Mesendoderm (in vitro differentiated cells): ENCODE measurements around the gene VPS4A.

ENCODE experiments used
- DNase-seq: peaks from one replicate; pipeline ENCODE4 v3.0.0; 2013
- H2AK5ac ChIP-seq: 2 replicates; pipeline ENCODE4 v1.6.1; 2013; ENCODE audit warnings: low read length, inconsistent platforms
- H2BK120ac ChIP-seq: 2 replicates; pipeline ENCODE4 v1.6.1; 2013; ENCODE audit warnings: low read depth, mild to moderate bottlenecking, low read length, moderate library complexity, mixed read lengths
- H2BK15ac ChIP-seq: replicated peaks from 2 replicates; pipeline ENCODE4 v1.6.1; 2013; ENCODE audit warnings: low read depth, mild to moderate bottlenecking, moderate library complexity
- H2BK5ac ChIP-seq: 2 replicates; pipeline ENCODE4 v1.6.1; 2013; ENCODE audit warnings: low read length, inconsistent platforms
- H3K18ac ChIP-seq: 2 replicates; pipeline ENCODE4 v1.6.1; 2013; ENCODE audit warnings: mild to moderate bottlenecking, low read length, mixed read lengths
- H3K23ac ChIP-seq: one replicate; pipeline ENCODE4 v1.6.1; 2013; ENCODE audit warnings: low read length
- H3K27ac ChIP-seq: 2 replicates; pipeline ENCODE4 v1.5.1; 2013; ENCODE audit warnings: low read depth, mild to moderate bottlenecking, inconsistent platforms, low read length, moderate library complexity
- H3K27me3 ChIP-seq: 2 replicates; pipeline ENCODE4 v1.6.1; 2013; ENCODE audit warnings: low read length, control low read depth, mild to moderate bottlenecking, inconsistent platforms; ENCODE audit not compliant: insufficient read depth, poor library complexity
- H3K36me3 ChIP-seq: 2 replicates; pipeline ENCODE4 v1.6.1; 2013; ENCODE audit warnings: low read length, inconsistent platforms; ENCODE audit not compliant: control insufficient read depth, insufficient read depth
- H3K4ac ChIP-seq: one replicate; pipeline ENCODE4 v1.6.1; 2013; ENCODE audit warnings: low read depth, mild to moderate bottlenecking, low read length, moderate library complexity
- H3K4me1 ChIP-seq: 2 replicates; pipeline ENCODE4 v1.6.1; 2013; ENCODE audit warnings: low read depth, low read length, inconsistent platforms; ENCODE audit not compliant: control insufficient read depth
- H3K4me2 ChIP-seq: 2 replicates; pipeline ENCODE4 v1.6.1; 2013; ENCODE audit warnings: low read length
- H3K4me3 ChIP-seq: 2 replicates; pipeline ENCODE4 v1.5.1; 2013; ENCODE audit warnings: mild to moderate bottlenecking, low read length
- H3K56ac ChIP-seq: one replicate; pipeline ENCODE4 v1.6.1; 2013; ENCODE audit warnings: low read length
- H3K79me1 ChIP-seq: 2 replicates; pipeline ENCODE4 v1.6.1; 2013; ENCODE audit warnings: low read length, inconsistent platforms
- H3K79me2 ChIP-seq: 2 replicates; pipeline ENCODE4 v1.6.1; 2013; ENCODE audit warnings: mild to moderate bottlenecking, low read length; ENCODE audit not compliant: control insufficient read depth, insufficient read depth
- H3K9ac ChIP-seq: 2 replicates; pipeline ENCODE4 v1.6.1; 2013; ENCODE audit warnings: low read length, inconsistent platforms
- H4K5ac ChIP-seq: one replicate; pipeline ENCODE4 v1.6.1; 2013; ENCODE audit warnings: low read length
- H4K8ac ChIP-seq: one replicate; pipeline ENCODE4 v1.6.1; 2013; ENCODE audit warnings: low read depth, mild to moderate bottlenecking, control low read depth, low read length, moderate library complexity
- WGBS: extraction: QIAGEN DNeasy Blood & Tissue Kit; methylation state at CpG from one replicate; pipeline ENCODE4 v1.1.7; 2013; ENCODE audit warnings: low lambda C conversion rate, missing lambda C conversion rate; ENCODE audit not compliant: insufficient coverage; ENCODE audit errors: extremely low coverage; 5-methylcytosine and 5-hydroxymethylcytosine counted together

Gene VPS4A

DNA sequence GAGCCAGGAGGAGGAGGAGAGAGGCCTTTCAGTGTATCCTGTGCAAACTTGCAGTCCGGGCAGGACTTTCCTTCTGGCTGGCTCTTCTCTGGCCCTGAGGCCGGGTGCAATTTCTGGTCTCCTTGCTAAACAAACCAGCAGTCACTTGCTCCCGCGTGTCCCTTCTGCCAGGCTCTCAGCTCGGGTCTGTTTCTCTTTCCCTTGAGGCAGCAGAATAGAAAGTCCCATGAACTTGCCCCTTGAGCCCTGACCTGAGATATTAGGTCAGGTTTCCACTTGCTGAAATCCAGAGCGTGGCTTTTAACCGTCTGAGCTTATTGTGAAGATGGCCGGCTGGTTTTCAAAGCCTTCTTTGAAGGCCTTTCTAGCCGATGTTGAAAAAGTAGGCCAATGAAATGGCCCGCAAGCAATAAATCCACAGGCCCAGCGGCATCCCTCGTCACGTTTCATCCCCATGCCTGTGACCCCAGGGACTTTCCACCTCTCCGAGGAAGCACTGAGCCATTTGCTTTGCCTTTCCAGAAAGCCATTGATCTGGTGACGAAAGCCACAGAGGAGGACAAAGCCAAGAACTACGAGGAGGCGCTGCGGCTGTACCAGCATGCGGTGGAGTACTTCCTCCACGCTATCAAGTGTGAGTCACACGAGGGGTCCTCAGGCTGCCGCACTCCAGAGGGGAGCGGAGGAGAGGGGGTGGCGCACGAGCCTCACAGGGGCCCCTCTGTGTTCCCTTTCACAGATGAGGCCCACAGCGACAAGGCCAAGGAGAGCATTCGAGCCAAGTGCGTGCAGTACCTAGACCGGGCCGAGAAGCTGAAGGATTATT is 4.5 kb downstream of the VPS4A start:
- peaks cover 22% of the 10 kb centered on the region for H3K36me3 ChIP-seq
- H3K27ac ChIP-seq, result no peak overlapping the region
- H3K79me1 ChIP-seq, result peaks cover 12% of the 10 kb centered on the region
- no CpG with 5 or more reads among the region's 30 CpGs for WGBS
- H4K8ac ChIP-seq, result no peak overlapping the region
- peaks cover 7% of the 10 kb centered on the region for H3K79me2 ChIP-seq
- no peak overlapping the region for H3K4me2 ChIP-seq
- no peaks in the 10 kb centered on the region for H3K4me1 ChIP-seq
- H4K5ac ChIP-seq, result no peak overlapping the region
- no peak overlapping the region for H3K18ac ChIP-seq
- H3K27me3 ChIP-seq, result no peaks in the 10 kb centered on the region
- no peak overlapping the region for H3K4ac ChIP-seq
- no peak overlapping the region for H3K4me3 ChIP-seq
- DNase-seq, result no peak
- H2BK5ac ChIP-seq, result no peak overlapping the region
- no peak overlapping the region for H3K23ac ChIP-seq
- no peak overlapping the region for H2BK15ac ChIP-seq
- no peak overlapping the region for H3K9ac ChIP-seq
- H2AK5ac ChIP-seq, result no peak overlapping the region
- no peak overlapping the region for H3K56ac ChIP-seq
- no peak overlapping the region for H2BK120ac ChIP-seq

DNA sequence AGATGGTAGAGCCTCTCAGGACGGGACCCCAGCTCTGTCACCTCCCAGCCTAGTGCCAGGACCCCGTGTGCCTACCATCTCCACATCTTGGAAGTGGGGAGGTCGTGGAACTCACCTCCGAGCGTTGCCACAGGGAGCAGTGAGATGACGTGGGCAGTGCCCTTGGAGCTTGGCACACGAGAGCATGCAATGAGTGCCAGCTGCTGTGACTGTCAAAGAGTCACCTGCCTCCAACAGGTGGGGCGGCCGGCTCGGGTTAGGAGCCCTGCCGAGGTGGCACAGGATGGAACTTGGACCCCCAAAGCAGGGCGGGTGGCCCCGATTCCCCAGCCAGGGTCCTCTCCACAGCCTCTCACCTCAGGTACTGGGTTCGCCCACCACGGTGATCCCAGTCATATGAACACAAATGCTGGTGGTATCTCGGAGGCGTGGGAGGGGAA is 5.5 kb downstream of the VPS4A start:
- H3K56ac ChIP-seq, result no peak overlapping the region
- H3K4me3 ChIP-seq, result no peak overlapping the region
- no CpG with 5 or more reads among the region's 17 CpGs for WGBS
- H2BK120ac ChIP-seq, result no peak overlapping the region
- peaks cover 30% of the 10 kb centered on the region for H3K36me3 ChIP-seq
- H3K23ac ChIP-seq, result no peak overlapping the region
- no peaks in the 10 kb centered on the region for H3K4me1 ChIP-seq
- DNase-seq, result no peak
- no peak overlapping the region for H2AK5ac ChIP-seq
- no peak overlapping the region for H4K5ac ChIP-seq
- H3K79me1 ChIP-seq, result peaks cover 14% of the 10 kb centered on the region
- no peak overlapping the region for H3K27ac ChIP-seq
- H3K79me2 ChIP-seq, result peaks cover 7% of the 10 kb centered on the region
- H3K18ac ChIP-seq, result no peak overlapping the region
- H3K27me3 ChIP-seq, result no peaks in the 10 kb centered on the region
- H4K8ac ChIP-seq, result no peak overlapping the region
- H2BK15ac ChIP-seq, result no peak overlapping the region
- H3K9ac ChIP-seq, result no peak overlapping the region
- H2BK5ac ChIP-seq, result no peak overlapping the region
- no peak overlapping the region for H3K4ac ChIP-seq
- no peak overlapping the region for H3K4me2 ChIP-seq

DNA sequence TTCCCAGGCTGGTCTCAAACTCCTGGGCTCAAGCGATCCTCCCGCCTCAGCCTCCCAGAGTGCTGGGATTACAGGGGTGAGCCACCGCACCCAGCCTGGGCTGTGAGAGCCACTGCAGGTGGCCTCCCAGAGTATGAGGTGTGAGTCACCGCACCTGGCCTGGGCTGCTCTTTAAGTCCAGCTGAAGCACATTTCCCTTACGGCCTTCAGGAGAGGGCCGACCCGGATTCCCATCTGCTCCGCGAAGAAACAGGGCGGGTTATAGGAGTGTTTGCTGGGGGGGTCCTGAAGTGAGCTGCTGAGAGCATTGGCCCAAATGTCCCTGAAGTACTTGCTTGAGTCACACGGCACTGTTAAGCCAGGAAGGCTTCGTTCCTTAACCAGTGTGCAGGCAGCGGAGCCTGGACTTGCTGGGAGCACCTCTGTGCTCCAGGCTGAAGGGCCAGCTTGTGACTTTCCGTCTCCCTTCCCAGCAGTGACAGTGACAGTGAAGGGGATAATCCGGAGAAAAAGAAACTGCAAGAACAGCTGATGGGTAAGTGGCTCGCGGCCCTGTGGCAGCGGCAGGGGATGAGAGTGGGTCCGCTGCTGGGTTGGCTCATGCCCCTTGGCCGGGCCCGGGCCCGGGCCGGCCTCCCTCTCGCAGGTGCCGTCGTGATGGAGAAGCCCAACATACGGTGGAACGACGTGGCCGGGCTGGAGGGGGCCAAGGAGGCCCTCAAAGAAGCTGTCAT is 7.2 kb downstream of the VPS4A start:
- Histone ChIP-seq H4K8ac (no peak overlapping the region), H3K79me1 (peaks cover 13% of the 10 kb centered on the region), H3K23ac (no peak overlapping the region), H2AK5ac (no peak overlapping the region), H3K4me3 (no peak overlapping the region), H3K4me1 (no peaks in the 10 kb centered on the region), H2BK120ac (no peak overlapping the region), H3K36me3 (peaks cover 36% of the 10 kb centered on the region), H3K4ac (no peak overlapping the region), H2BK15ac (no peak overlapping the region), H3K56ac (no peak overlapping the region), H3K27ac (no peak overlapping the region), H4K5ac (no peak overlapping the region), H3K18ac (no peak overlapping the region), H3K9ac (no peak overlapping the region), H2BK5ac (no peak overlapping the region), H3K27me3 (no peaks in the 10 kb centered on the region), H3K4me2 (no peak overlapping the region), H3K79me2 (peaks cover 3% of the 10 kb centered on the region)
- WGBS, result no CpG with 5 or more reads among the region's 30 CpGs
- DNase-seq, result no peak

DNA sequence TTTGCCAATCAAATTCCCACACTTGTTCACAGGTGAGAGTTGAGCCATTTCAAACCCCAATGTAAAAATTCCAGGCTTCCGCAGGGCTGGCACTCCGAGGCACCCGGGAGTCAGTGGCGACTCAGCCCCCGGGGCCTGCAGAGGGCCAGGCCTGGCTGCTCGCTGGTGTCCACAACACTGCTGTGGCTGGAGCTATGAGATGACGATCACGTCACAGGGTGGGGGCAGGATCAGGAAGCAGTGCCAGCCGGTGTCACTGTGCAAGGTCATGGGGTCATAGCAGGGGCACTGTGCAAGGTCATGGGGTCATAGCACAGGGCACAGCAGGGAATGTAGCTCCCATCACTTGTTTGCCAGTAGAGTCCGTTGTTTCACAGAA is 7.8 kb downstream of the VPS4A start:
- H3K27me3 ChIP-seq, result no peaks in the 10 kb centered on the region
- H3K4ac ChIP-seq, result no peak overlapping the region
- no peak overlapping the region for H3K4me2 ChIP-seq
- no peak overlapping the region for H3K27ac ChIP-seq
- DNase-seq, result no peak
- no peak overlapping the region for H3K56ac ChIP-seq
- no peak overlapping the region for H3K9ac ChIP-seq
- H3K79me2 ChIP-seq, result peaks cover 2% of the 10 kb centered on the region
- H3K23ac ChIP-seq, result no peak overlapping the region
- H2BK120ac ChIP-seq, result no peak overlapping the region
- WGBS, result no CpG with 5 or more reads among the region's 10 CpGs
- no peak overlapping the region for H3K4me3 ChIP-seq
- no peak overlapping the region for H3K18ac ChIP-seq
- H3K36me3 ChIP-seq, result peaks cover 37% of the 10 kb centered on the region
- H4K8ac ChIP-seq, result no peak overlapping the region
- no peak overlapping the region for H2AK5ac ChIP-seq
- no peaks in the 10 kb centered on the region for H3K4me1 ChIP-seq
- no peak overlapping the region for H4K5ac ChIP-seq
- no peak overlapping the region for H2BK5ac ChIP-seq
- peaks cover 14% of the 10 kb centered on the region for H3K79me1 ChIP-seq
- H2BK15ac ChIP-seq, result no peak overlapping the region

DNA sequence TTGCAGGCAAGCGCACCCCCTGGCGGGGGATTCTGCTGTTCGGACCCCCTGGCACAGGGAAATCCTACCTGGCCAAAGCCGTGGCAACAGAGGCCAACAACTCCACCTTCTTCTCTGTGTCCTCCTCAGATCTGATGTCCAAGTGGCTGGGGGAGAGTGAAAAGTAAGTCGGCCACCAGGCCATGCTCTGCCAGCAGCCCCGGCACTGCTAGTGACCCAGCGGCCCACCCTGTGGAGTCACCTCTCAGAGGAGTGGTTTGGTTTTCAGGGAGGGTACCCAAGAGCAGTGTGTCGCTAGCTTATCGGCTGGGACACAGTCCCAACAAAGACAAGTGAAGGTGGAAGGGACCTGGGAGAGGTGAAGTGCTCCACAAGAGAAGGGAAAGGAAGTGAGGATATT is 8.2 kb downstream of the VPS4A start:
- H3K36me3 ChIP-seq, result peaks cover 37% of the 10 kb centered on the region
- H2AK5ac ChIP-seq, result no peak overlapping the region
- H3K56ac ChIP-seq, result no peak overlapping the region
- H3K18ac ChIP-seq, result no peak overlapping the region
- no peak for DNase-seq
- H2BK5ac ChIP-seq, result no peak overlapping the region
- H2BK120ac ChIP-seq, result no peak overlapping the region
- H3K79me1 ChIP-seq, result peaks cover 12% of the 10 kb centered on the region
- no peak overlapping the region for H3K23ac ChIP-seq
- no peak overlapping the region for H4K5ac ChIP-seq
- no peak overlapping the region for H3K4me2 ChIP-seq
- no peaks in the 10 kb centered on the region for H3K27me3 ChIP-seq
- H3K4me3 ChIP-seq, result no peak overlapping the region
- H4K8ac ChIP-seq, result no peak overlapping the region
- H3K9ac ChIP-seq, result no peak overlapping the region
- H3K27ac ChIP-seq, result no peak overlapping the region
- H3K79me2 ChIP-seq, result peaks cover 4% of the 10 kb centered on the region
- WGBS, result no CpG with 5 or more reads among the region's 9 CpGs
- H3K4me1 ChIP-seq, result no peaks in the 10 kb centered on the region
- no peak overlapping the region for H2BK15ac ChIP-seq
- H3K4ac ChIP-seq, result no peak overlapping the region
